ENCODE data around the gene XRCC1.
"Not testable (repeated sequence)": the region's sequence is repeated elsewhere in the genome, so short reads cannot be mapped to it uniquely, and the experiment has no call there.

Gene XRCC1

DNA sequence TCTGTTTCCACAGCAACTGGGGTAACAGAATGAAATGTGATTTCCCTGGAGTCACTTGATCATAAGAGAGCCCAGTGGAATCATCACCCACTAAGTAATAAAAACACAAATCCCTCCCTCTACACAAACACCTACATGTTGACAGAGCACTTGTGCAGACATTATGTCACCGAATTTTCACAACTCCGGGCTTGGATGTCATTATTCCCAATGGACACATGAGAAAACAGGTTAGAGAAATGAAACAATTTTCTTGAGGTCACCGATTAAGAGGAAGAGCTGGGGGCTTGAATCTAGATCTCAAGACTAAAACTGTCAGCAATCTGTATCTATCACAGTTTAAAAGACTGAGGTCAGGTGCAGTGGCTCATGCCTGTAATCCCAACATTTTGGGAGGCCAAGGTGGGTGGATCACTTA lies 3.1 kb downstream of the XRCC1 start:
- DNase-seq, result no peak

DNA sequence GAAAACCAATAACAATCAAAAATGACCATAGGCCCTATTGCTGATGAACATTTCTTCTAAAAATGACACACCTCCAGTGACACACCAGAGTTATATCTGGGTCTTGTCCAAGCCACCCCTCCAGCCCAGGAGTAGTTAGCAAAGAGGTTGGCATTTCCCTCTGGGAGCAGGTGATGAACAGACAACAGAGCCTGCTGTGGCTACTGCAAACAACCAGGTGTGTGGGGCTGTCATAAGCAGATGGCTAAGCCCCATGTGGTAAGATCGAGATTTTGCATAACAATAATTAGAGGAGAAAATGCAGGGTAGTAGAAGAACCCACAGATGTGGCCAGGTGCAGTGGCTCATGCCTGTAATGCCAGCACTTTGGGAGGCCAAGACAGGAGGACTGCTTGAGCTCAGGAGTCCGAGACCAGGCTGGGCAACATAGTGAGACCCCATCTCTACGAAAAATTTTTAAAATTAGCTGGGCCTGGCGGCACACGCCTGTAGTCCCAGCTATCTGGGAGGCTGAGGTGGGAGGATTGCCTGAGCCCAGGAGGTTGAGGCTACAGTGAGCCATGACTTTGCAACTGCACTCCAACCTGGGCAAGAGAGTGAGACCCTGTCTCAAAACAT lies 5.0 kb downstream of the XRCC1 start:
- no peak for DNase-seq

DNA sequence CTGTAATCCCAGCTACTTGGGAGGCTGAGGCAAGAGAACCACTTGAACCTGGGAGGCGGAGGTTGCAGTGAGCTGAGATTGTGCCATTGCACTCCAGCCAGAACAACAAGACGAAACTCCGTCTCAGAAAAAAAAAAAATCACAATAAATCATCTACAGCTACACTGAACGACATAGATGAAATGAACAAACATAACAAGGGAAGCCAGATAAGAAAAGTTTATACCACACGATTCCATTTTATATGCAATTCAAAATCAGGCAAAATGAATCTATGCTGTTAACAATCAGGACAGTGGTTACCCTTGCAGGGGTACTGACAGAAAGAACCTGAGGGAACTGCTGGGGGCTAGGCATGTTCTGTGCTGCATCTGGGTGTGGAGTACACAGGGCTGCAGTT lies 5.7 kb downstream of the XRCC1 start:
- DNase-seq, result no peak

DNA sequence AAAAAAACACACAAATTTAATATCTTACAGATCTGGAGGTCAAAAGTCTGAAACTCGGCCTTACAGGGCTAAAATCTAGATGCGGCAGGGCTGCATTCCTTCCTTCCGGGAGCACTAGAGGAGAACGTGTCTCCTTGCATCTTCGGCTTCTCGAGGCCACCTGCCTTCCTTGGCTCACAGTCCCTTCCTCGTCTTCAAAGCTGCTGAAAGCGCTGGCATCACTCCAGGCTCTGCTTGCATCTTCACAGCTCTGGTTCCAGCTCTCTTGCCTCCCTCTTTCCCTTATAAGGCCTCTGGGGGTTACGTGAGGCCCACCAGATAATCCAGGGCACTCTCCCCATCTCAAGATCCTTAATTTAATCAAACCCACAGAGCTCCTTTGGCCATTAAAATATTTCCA lies 10.5 kb downstream of the XRCC1 start:
- no peak for DNase-seq

DNA sequence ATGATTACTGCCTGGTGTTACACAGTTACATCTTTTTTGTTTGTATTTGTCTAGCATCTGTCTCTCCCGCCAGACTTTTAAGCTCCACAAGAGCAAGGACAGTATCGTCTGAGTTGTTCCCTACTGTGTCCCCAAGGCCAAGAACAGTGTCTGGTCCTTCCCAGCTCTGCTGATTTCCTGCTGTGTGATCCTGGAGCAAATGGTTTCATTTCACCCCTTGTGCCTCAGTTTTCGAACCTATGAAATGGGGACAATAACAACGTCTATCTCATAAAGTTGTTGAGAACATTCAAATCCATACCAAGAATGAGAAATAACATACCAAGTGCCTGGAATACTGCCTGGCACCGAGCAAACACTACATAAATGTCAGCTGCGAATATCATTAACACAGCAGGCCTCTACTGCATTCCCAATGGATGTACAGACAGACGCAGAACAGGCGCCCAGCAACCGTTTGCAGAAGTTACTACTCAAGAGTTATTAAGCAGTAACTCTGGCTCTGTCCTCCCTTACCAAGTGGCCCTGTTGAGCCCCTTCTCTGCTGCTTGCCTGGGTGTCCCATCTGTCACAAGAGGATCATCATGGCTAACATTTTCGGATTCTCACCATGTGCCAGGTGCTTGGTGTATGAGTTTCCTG lies 11.4 kb downstream of the XRCC1 start:
- DNase-seq, result no peak

DNA sequence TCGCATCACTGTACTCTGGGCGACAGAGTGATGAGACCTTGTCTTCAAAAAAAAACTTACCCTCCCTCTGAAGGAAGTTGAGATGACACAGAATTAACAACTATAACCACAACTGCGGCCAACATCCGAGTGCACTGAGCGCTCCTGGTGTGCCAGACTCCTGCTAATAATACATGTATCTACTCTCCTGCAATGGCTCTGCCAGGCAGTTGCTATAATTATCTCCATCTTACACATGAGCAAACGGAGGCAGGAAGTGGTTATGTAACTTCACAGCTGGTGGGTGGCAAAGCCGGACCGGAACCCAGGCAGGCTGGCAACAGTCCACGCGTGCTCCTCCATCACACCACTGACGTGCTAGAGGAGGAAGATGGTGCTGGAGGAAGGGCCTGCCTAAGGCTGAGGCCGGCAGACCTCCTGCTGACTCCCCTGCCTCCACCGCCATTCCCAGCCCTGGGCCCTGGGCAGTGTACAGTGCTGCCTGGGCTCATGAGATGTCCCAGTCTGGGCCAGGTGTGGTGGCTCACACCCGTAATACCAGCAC lies 12.6 kb downstream of the XRCC1 start:
- DNase-seq, result peak; percentile 64 to 68

DNA sequence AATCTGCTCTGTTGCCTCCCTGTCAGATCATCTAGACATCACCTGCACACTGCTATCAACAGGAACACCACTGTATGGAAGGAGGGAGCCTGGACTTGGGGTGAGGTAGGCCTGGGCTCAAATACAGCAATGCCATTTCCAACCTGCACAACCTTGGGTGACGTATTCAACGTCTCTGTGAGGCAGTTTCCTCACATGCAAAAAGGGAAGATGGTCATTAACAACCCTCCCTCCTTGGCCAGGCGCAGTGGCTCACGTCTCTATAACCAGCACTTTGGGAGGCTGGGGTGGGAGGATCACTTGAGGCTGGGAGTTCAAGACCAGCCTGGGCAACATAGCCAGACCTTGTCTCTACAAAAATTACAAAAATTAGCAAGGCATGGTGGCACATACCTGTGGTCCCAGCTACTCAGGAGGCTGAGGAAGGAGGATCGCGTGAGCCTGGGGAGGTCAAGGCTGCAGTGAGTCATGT lies 13.1 kb downstream of the XRCC1 start:
- DNase-seq, result no peak

DNA sequence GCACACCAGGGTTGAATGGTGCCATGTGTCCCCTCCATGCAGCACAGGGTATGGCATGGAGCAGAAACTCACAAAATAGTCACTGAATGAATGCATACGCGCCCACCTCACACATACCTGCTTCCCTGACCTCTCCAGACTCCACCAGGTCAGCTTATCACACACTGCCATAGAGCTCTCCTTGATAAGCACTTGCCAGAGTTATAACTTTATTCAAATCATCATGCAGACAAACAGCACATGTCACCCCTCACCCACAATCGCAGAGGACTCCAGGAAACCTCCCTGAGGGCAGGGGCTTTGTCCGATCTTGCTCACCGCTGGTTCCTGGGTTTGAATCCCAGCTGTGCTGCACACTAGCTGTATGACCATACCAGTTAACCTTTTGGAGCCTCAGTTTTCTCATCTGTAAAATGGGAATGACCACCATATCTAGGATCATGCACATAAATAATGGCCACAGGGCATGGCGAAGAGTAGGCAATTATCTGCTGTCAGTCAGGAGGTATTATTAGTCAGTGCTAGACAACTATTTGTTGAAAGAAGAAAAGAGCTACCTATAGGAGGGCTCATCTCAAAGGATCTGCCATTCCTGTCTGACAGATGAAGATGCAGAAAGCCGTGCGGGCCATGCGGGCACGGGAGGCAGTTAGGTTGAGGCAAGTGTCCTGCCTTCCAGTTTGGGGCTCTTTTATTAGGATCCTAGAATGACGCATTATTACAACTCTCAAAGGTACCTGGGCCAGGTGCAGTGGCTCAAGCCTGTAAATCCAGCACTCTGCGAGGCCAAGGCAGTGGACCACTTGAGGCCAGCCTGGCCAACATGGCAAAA lies 14.0 kb downstream of the XRCC1 start:
- DNase-seq, result no peak

DNA sequence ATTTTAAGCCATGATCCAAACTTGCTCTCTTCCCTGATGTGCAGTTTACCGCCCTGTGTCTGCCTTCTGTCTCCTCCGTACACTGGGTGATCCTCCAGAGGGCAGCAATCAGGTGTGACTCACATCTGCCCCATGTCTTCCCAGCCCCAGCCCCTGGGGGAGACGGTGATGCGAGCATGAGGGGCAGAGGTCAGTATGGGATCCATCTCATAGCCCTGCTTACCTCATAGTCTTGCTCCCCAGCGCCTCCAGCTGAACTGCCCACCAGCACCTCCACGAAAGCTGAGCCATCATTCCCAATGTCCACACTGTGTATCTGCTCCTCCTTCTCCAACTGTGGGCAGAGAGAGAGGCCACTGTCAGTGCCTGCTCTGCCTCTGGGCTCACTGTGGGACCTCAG lies 14.6 kb downstream of the XRCC1 start:
- no peak for DNase-seq

DNA sequence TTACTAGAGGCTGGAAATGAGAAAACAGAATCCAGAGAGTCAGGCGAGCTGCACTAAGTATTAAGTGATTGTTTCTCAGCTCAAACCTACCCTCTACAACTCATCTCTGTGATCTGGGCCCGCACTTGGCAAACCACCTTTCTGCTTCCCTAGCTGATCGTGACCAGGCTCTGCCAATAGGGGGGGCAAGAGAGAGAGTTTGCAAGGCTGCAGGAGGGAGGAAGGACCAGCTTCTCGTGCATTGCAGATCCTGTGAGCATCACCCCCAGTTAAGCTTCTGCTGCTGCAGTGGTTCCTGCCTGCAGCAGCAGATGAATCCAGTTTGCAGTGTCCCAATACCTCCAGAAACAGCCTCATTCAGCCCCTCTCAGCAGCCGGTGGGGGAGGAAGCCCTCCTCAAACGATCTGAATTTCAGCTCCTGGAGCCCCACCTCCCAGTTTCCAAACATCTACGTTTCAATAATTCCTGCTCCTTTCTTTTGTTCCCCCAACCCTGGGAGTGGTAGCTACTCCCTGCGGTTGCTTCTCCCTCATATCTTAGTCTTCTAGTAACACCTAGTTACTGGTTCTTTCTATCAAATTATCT lies 20.0 kb downstream of the XRCC1 start:
- DNase-seq, result peak; percentile 83 to 86

DNA sequence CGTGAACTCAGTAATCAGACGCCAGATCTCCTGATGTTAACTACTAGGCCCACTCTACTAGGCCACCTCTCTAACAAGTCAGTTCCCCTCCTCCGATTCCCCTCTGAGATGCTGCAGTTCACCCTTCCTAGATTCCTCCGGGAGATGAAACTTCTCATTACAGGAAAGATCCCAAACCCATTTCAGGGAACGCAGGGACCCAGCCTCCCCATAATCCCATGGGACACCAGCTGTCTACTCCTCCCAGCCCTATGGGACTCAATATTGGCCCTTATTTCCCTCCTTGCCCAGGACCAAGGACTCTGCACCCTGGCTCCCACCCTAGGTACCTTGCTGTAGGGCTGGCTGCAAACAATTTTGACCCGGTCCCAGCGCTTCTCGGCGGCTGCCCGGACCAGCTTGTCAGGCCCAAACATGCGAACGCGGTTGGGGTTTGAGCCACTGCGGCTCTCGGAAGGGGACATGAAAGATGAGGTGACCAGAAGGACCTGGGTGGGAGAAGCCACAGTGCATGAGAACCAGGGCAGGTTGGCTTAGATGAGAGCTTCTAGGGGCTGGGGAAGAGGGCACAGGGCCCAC lies 20.9 kb downstream of the XRCC1 start:
- no peak for DNase-seq

DNA sequence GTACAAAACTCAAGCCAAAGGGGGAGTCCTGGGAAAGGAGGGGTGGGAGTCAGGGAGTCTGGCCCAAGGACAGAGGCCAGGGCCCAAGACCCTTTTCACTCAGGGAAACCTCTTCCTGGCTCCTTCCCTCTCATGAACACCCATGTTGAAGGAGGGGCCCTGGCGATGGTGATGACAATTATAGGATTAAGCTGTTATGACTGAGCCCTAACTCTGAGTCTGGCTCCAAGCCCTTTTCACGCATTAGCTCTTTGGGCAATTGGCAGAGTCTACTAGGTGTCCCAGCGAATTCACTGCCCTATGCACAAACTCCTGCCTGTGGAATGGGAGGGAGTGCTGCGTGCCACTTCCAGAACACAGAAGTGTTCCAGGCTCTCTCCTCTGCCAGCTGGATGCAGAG lies 21.7 kb downstream of the XRCC1 start:
- DNase-seq, result no peak

DNA sequence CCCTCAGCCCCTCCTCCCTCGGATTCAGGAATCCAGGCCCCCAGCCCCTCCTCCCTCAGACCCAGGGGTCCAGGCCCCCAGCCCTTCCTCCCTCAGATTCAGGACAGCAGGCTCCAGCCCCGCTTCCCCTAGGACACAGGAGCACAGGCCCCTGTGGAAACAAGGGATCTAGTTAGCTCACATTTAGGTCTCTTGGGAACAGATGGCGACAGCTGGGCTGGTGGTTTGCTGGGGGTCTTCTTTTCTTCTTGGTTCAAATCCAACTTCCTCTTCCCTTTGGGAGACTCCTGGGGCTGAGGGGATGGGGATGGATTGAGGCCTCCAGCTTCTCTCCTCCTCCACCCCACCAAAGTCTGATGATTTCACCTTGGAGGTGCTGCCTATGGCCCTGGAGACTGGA lies 22.7 kb downstream of the XRCC1 start:
- no peak for DNase-seq

DNA sequence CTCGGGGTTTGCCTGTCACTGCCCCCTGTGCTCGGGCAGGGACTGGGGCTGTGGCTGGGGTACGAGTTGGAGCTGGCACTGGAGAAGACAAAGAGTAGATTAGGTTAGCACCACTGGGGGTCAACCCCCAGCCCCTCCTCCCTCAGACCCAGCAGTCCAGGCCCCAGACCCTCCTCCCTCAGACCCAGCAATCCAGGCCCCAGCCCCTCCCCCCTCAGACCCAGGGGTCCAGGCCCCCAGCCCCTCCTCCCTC lies 23.2 kb downstream of the XRCC1 start:
- no peak for DNase-seq

DNA sequence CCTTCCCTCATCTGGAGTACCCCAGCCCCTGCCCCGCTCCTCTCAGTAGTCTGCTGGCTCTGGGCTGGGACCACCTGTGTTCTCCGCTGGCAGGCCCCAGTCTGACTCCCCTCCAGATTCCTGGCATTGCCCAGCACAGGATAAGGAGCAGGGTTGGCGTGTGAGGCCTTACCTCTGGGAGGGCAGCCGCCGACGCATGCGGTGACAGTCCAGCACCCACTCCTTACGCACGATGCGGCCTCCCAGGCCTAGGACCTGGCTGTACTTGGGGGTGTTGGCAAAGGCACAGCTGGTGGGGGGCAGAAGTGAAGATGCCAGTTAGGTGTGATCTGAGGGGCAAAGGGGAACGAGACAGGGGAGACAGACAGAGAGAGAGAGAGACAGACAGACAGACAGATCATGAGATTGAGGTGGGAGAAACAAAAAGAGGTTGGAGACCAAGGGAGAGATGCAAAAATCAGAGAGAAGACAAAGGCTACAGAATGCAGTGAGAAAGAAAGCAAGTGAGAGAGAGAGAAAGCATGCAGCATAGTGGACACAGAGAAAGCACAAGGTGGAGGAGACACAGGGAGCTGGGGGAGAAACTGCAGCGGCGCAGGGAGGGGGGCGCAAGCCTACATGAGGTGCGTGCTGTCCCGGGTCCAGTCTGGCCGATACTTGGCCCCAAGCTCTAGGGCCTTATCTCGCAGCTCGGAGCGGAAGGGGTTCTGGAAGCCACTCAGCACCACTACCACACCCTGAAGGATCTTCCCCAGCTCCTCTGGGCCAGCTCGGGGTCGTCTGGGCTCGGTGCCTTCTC lies 23.7 kb downstream of the XRCC1 start:
- DNase-seq, result no peak

DNA sequence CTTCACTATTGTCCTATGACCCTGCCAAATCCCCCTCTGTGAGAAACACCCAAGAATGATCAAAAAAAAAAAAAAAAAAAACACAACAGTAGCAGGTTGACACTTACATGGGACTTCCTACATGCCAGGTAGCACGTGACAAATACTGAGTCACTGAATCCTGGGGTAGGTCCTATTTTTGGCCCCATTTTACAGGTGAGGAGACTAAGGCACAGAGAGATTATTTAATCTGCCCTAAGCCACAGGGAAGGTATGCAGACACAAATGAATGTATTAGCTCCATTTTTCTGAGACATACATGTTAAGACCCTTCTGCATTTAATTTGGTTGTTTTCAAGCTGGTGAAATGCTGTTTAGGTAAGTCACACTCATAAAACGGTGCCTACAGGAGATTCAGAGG lies 26.6 kb downstream of the XRCC1 start:
- no peak for DNase-seq

DNA sequence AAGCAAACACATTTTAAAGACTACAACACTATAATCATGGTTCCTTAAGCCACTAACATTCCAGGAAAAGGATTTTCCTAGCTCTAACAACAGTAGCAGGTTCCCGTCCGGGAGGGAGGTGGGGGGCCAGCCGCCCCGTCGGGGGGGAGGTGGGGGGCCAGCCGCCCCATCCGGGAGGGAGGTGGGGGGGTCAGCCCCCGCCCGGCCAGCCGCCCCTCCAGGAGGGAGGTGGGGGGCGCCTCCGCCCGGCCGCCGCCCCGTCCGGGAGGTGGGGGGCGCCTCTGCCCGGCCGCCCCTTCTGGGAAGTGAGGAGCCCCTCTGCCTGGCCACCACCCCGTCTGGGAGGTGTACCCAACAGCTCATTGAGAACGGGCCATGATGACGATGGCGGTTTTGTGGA lies 27.4 kb downstream of the XRCC1 start:
- not testable (repeated sequence) for DNase-seq

DNA sequence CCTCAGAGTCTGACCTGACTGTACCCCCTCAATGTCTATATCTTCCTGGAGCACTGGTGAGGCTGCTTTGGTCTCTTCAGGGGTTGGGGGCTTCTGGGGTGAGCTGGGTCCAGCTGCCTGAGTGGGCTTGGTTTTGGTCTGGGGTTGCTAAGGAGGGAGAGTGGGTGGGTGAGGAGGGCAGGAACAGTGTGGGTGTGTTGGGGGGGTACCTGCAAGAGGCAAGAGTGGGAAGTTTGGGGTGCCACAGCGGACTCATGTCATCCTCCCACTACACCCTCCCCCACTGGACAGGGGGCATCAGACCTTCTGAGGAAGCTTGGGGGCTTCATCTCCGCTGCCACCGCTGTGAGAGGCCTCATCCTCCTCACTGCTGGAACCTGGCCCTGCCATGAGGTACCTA lies 28.7 kb downstream of the XRCC1 start:
- DNase-seq, result no peak

DNA sequence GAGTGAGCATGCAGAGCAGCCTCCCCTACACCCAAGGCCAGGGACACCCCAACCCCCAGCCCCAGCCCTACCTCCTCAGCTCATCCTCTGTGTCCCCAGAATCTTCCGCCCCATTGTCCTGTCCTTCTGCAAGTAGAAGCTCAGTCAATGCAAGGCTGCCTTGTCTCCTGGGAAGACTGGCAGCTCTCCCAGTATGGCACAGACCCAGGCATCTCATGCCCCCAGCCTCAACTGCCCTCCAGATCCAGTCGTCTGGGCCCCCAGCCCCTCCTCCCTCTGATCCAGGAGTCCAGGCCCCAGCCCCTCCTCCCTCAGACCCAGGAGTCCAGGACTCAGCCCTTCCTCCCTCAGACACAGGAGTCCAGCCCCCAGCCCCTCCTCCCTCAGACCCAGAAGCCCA lies 29.3 kb downstream of the XRCC1 start:
- DNase-seq, result no peak

DNA sequence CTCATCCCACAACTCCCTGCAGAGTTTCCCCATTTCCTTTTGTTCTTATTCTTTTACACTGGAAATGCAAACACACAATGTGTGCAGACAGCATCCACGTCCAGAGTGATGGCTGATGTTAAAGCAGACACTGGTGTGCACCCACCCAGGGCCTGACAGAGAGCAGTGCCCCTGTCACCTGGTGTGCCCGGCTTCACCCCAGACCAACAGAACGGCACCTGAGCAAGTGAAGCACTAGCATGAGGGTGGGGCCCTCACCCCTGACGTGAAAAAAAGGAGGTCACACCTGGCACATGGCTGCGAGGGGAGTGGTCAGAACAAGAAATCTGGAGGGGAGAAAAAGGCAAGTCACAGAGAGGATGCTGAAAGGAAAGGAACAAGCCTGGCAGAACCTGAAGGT lies 30.1 kb downstream of the XRCC1 start:
- no peak for DNase-seq

DNA sequence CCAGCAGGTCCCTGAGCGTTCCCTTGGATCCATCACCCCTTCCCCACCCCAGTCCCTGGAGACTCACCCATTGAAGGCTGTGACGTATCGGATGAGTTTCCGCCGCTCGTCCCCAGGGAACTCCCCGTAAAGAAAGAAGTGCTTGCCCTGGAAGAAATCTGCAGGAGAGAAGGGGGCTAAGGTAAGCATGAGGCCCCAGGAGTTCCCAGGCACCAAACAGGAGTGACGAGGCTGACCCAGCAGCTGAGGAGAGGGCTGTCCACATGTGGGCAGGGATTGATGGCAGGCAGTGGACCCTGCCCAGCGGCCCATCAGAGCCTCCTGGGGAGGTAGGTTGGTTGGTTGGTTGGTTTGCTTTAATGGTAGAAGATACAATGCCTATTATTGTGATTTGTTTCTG lies 31.2 kb downstream of the XRCC1 start:
- no peak for DNase-seq

DNA sequence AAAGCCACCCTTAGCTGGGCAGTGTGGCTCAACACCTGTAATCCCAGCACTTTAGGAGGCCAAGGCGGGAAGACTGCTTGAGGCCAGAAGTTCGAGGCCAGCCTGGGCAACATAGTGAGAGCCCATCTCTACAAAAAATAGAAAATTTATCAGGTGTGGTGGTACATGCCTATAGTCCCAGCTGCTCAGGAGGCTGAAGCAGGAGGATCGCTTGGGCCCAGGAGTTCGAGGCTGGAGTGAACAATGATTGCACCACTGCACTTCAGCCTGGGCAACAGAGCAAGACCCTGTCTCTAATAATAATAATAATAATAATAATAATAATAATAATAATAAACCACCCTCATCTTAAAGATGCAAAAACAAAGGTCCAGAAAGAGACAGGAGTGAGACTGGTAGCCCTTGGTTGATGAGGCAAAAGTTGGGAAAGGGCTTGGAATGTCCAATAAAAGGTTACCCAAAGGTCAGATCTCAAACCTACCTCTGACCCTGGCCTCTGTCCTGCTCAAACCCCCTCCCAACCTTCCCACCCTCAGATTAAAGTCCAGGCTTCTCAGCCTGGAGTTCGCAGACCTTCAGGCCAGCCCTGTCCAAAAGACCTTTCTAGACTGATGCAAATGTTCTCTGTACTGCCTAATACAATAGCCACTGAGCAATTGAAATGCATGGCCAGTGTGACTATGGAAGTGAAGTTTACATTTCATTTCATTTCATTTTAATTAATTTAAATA lies 33.2 kb downstream of the XRCC1 start:
- no peak for DNase-seq
